ENCODE results near the gene ESR1. TPM values are rescaled to one million over a fixed set of nuclear protein-coding genes. Genes with fewer than 3 reads are reported as not detected.

ESR1 gene
- total RNA-seq, 2 experiments from 2014 or later: 0.04 to 0.48 TPM

- no peaks in the 10 kb centered on the region for H3K4me1 Mint-ChIP-seq
- no peaks in the 10 kb centered on the region for H3K9me3 Mint-ChIP-seq (ENCODE audit: low read depth)
- ATAC-seq (no peak), DNase-seq (no peak)
- H3K36me3 Mint-ChIP-seq (ENCODE audit: low read depth): no peaks in the 10 kb centered on the region
- intact Hi-C loops (cut with DNase I, micrococcal nuclease): no loop called here
- H3K4me3 Mint-ChIP-seq: no peak overlapping the region
- ChIA-PET CTCF (interaction anchor here (1.3 kb wide), 1 partner anchor 13 kb away, joined by 5 read pairs; no protein-coding TSS in a partner anchor), POLR2A (no interaction called here)
- H3K27ac Mint-ChIP-seq: no peak overlapping the region
- peaks cover 3% of the 10 kb centered on the region for H3K27me3 Mint-ChIP-seq
These were observed 303.7 kb downstream of the ESR1 start for GRCh38 chr6:152110886-152111820.

DNA sequence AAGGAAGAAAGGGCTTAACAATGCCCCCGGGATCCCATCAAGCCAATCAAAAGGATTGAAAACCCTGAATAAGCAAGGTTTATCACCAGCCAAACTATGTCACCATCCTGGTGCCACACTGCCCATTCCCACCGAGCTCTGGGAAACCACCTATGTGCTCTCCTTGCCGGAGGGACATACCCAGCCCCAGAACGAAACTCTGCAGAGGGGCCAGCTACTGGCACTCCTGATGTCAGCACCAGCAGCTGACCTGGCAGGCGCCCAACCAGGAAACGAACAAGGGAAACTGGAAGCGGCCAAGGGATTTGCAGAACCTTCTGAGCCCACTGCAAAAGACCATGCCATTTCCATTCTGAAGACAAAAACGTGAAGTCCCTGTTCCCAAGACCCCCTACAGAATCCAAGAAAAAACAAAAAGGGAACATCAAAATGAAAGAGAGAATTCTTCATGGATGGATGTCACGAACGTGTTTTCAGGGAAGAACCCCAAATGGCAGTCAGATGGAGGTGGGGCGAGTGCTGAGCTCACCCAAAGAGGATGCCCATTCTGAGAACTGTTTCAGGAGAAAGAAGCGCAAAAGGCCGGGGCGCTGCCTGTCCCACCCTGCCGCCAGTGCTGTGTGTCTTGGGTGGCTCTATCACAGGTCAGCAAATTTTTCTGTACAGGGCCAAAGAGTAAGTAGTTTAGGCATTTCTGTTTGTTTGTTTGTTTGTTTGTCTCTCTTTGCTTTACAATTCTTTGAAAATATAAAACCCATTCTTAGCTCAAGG is 305.2 kb downstream of the ESR1 start:
- POLR2A ChIA-PET: no interaction called here
- Mint-ChIP-seq H3K9me3 (ENCODE audit: low read depth) (no peaks in the 10 kb centered on the region), H3K36me3 (ENCODE audit: low read depth) (no peaks in the 10 kb centered on the region), H3K4me3 (no peak overlapping the region), H3K27ac (no peak overlapping the region), H3K4me1 (peaks cover 4% of the 10 kb centered on the region), H3K27me3 (peaks cover 3% of the 10 kb centered on the region)
- intact Hi-C loops (cut with DNase I, micrococcal nuclease): no loop called here
- CTCF ChIA-PET: interaction anchor here (1.3 kb wide), 1 partner anchor 12 kb away, joined by 5 read pairs; no protein-coding TSS in a partner anchor
- ATAC-seq (no peak), DNase-seq (no peak)

DNA sequence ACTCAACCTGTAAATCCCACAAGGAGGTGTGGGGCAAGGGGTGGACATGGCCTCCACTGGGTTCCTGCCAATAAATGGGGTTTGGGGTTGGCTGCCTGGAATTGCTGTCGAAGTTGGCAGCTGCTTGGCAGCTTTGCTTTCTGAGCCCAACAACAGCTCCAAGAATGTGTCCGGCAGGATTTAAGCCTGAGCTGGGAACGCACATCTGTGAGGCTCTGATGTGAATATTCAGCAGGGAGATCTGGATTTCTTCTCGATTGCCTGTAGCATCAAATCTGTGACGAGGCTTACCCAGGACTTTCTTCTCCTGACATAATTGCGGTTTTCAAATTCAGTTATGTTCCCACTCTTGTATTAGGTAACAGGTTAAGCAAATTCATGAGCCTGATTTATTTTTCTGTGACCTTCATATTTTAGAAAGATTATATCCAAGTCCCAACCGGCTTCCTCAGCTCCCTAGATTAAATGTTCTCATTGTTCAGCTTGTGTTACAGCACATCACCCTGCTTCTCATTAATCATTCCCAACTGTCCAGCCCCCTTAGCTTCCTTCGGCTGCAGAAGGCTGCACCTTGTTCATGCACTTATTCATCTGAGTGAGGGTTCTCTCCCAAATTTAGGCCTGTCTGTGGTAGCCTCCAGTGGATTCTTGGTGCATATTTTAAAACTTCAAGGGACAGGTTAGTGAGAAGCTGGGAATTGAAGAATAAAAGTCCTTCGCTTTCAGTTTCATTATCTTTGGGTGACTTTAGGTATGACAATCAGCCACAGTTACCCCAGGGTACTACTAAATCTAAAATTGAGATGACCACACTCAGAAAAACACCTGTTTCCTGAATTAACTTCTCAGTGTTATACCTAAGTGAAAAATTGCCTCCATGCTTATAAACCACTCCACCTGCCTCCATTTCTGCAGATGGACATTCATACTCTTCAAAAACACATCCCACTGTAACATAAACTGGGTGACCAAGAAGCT is 310.0 kb downstream of the ESR1 start:
- peaks cover 8% of the 10 kb centered on the region for H3K4me1 Mint-ChIP-seq
- intact Hi-C loops (cut with DNase I, micrococcal nuclease): loop anchor here in 1 of 2 experiments (5.0 kb wide), 1 partner anchor 425 kb away; no protein-coding TSS in a partner anchor
- no peak overlapping the region for H3K27ac Mint-ChIP-seq
- H3K27me3 Mint-ChIP-seq: no peaks in the 10 kb centered on the region
- H3K4me3 Mint-ChIP-seq: no peak overlapping the region
- CTCF ChIA-PET: interaction anchor here (0.7 to 1.4 kb wide), 2 partner anchors 10 to 665 kb away, joined by 3 read pairs; partner anchors contain the start of gene RMND1
- DNase-seq (no peak), ATAC-seq (no peak)
- POLR2A ChIA-PET: no interaction called here
- H3K9me3 Mint-ChIP-seq (ENCODE audit: low read depth): peaks cover 2% of the 10 kb centered on the region
- peaks cover 24% of the 10 kb centered on the region for H3K36me3 Mint-ChIP-seq (ENCODE audit: low read depth)

GRCh38 chr6:152118224-152118623 is 310.7 kb downstream of the ESR1 start:
- H3K4me3 Mint-ChIP-seq: no peak overlapping the region
- peaks cover 24% of the 10 kb centered on the region for H3K36me3 Mint-ChIP-seq (ENCODE audit: low read depth)
- H3K4me1 Mint-ChIP-seq: peaks cover 8% of the 10 kb centered on the region
- ChIA-PET POLR2A (no interaction called here), CTCF (interaction anchor here (1.4 kb wide), 1 partner anchor 9 kb away, joined by 3 read pairs; no protein-coding TSS in a partner anchor)
- no peaks in the 10 kb centered on the region for H3K27me3 Mint-ChIP-seq
- H3K27ac Mint-ChIP-seq: peak overlapping the region; percentile 51
- H3K9me3 Mint-ChIP-seq (ENCODE audit: low read depth): peaks cover 2% of the 10 kb centered on the region
- intact Hi-C loops (cut with DNase I, micrococcal nuclease): loop anchor here in 1 of 2 experiments (5.0 kb wide), 1 partner anchor 426 kb away; no protein-coding TSS in a partner anchor
- no peak for ATAC-seq
- no peak for DNase-seq

DNA sequence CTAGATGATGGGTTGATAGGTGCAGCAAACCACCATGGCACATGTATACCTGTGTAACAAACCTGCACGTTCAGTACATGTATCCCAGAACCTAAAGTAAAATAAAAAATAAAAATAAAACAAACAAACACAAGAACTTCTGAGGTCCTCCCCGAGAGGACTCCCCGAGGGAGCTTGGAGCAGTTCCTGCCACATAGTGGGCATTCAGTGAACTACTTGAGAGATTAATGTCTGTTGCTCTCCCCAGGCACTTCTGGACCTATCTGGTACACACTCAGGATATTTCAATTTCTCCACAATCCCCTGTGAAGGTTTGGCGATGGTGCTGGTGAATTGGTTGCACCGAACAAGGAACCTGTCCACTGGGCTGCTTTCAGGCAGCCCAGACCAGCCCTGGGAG is 311.2 kb downstream of the ESR1 start:
- H3K9me3 Mint-ChIP-seq (ENCODE audit: low read depth): peaks cover 2% of the 10 kb centered on the region
- peaks cover 24% of the 10 kb centered on the region for H3K36me3 Mint-ChIP-seq (ENCODE audit: low read depth)
- no peak overlapping the region for H3K4me3 Mint-ChIP-seq
- POLR2A ChIA-PET: no interaction called here
- ATAC-seq: peak; percentile 30
- no peak for DNase-seq
- no peak overlapping the region for H3K27ac Mint-ChIP-seq
- CTCF ChIA-PET: no interaction called here
- peaks cover 8% of the 10 kb centered on the region for H3K4me1 Mint-ChIP-seq
- no peaks in the 10 kb centered on the region for H3K27me3 Mint-ChIP-seq
- intact Hi-C loops (cut with DNase I, micrococcal nuclease): loop anchor here in 1 of 2 experiments (5.0 kb wide), 1 partner anchor 426 kb away; no protein-coding TSS in a partner anchor

- no peak overlapping the region for H3K4me3 Mint-ChIP-seq
- ATAC-seq (no peak), DNase-seq (no peak)
- peaks cover 8% of the 10 kb centered on the region for H3K4me1 Mint-ChIP-seq
- POLR2A ChIA-PET: no interaction called here
- intact Hi-C loops (cut with DNase I, micrococcal nuclease): loop anchor here (5.0 kb wide), 2 partner anchors 428 to 443 kb away; no protein-coding TSS in a partner anchor
- H3K36me3 Mint-ChIP-seq (ENCODE audit: low read depth): peaks cover 26% of the 10 kb centered on the region
- H3K27me3 Mint-ChIP-seq: no peaks in the 10 kb centered on the region
- no peak overlapping the region for H3K27ac Mint-ChIP-seq
- CTCF ChIA-PET: no interaction called here
- peaks cover 2% of the 10 kb centered on the region for H3K9me3 Mint-ChIP-seq (ENCODE audit: low read depth)
These were observed 312.3 kb downstream of the ESR1 start for GRCh38 chr6:152119831-152120230.

- DNase-seq (no peak), ATAC-seq (no peak)
- Mint-ChIP-seq H3K27ac (no peak overlapping the region), H3K9me3 (ENCODE audit: low read depth) (peaks cover 2% of the 10 kb centered on the region), H3K36me3 (ENCODE audit: low read depth) (peaks cover 26% of the 10 kb centered on the region), H3K4me3 (no peak overlapping the region), H3K27me3 (no peaks in the 10 kb centered on the region), H3K4me1 (peaks cover 8% of the 10 kb centered on the region)
- ChIA-PET CTCF (interaction anchor here (0.5 to 1.6 kb wide), 6 partner anchors 12 to 1231 kb away, joined by 3 to 8 read pairs (median 3); no protein-coding TSS in a partner anchor), POLR2A (no interaction called here)
- intact Hi-C loops (cut with DNase I, micrococcal nuclease): loop anchor here in 1 of 2 experiments (5.0 kb wide), 1 partner anchor 445 kb away; no protein-coding TSS in a partner anchor
These were observed 314.4 kb downstream of the ESR1 start for GRCh38 chr6:152121910-152122309.

DNA sequence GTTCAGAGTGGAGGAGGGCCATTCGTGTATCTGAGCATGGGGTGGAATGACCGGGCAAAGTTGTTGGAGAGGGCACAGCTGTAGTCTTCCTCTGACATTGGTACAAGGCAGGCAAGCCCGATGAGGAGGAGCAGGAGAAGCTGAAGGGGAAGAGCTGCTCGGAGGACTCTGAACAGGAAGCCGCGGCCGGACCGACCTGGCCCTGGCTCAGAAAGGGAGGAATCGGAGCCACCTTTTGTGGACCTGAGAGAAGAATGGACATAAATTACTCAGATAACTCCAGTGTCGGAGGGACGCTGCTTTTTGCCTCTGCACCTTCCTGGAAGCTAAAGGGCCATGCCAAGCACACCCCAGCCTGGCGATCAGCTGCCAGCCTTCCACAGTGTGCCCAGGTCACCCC is 315.0 kb downstream of the ESR1 start:
- Mint-ChIP-seq H3K27me3 (no peaks in the 10 kb centered on the region), H3K4me1 (peaks cover 7% of the 10 kb centered on the region), H3K36me3 (ENCODE audit: low read depth) (peaks cover 26% of the 10 kb centered on the region), H3K9me3 (ENCODE audit: low read depth) (peaks cover 2% of the 10 kb centered on the region), H3K4me3 (no peak overlapping the region), H3K27ac (no peak overlapping the region)
- intact Hi-C loops (cut with DNase I, micrococcal nuclease): loop anchor here in 1 of 2 experiments (5.0 kb wide), 1 partner anchor 445 kb away; no protein-coding TSS in a partner anchor
- ChIA-PET POLR2A (no interaction called here), CTCF (interaction anchor here (0.5 to 1.6 kb wide), 5 partner anchors 12 to 1232 kb away, joined by 3 to 8 read pairs (median 3); no protein-coding TSS in a partner anchor)
- ATAC-seq (no peak), DNase-seq (no peak)

DNA sequence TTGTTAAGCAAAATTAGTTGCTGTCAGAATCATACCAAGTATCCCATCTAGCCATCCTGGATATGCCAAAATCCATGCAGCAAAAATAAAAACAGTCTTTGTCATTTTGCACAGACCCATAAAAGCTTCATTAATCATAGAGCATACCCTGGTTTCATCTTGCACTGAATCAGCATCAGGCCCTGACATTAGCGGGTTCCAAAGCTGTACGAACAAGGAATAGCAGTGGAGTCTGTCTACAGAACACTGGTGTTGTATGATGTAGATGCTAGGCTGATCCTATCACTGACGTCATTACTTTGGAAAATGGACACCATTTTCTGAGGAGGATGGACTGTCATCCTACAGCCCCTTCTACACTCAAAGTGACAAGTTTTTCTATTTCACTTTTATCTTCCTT is 315.6 kb downstream of the ESR1 start:
- no peak overlapping the region for H3K27ac Mint-ChIP-seq
- ChIA-PET POLR2A (no interaction called here), CTCF (interaction anchor here (1.1 to 1.6 kb wide), 2 partner anchors 146 to 357 kb away, joined by 5 to 8 read pairs; no protein-coding TSS in a partner anchor)
- no peaks in the 10 kb centered on the region for H3K27me3 Mint-ChIP-seq
- H3K36me3 Mint-ChIP-seq (ENCODE audit: low read depth): peaks cover 32% of the 10 kb centered on the region
- ATAC-seq: no peak
- peaks cover 2% of the 10 kb centered on the region for H3K9me3 Mint-ChIP-seq (ENCODE audit: low read depth)
- no peak overlapping the region for H3K4me3 Mint-ChIP-seq
- H3K4me1 Mint-ChIP-seq: peaks cover under 1% of the 10 kb centered on the region
- no peak for DNase-seq
- intact Hi-C loops (cut with DNase I, micrococcal nuclease): loop anchor here in 1 of 2 experiments (5.0 kb wide), 1 partner anchor 446 kb away; no protein-coding TSS in a partner anchor

GRCh38 chr6:152124429-152125074 is 317.1 kb downstream of the ESR1 start:
- peak; percentile 49 for ATAC-seq
- DNase-seq: no peak
- ChIA-PET CTCF (interaction anchor here (0.6 to 3.1 kb wide), 24 partner anchors 9 to 884 kb away, joined by 3 to 11 read pairs (median 4); no protein-coding TSS in a partner anchor), POLR2A (no interaction called here)
- no peaks in the 10 kb centered on the region for H3K27me3 Mint-ChIP-seq
- H3K27ac Mint-ChIP-seq: no peak overlapping the region
- peaks cover 37% of the 10 kb centered on the region for H3K36me3 Mint-ChIP-seq (ENCODE audit: low read depth)
- H3K4me3 Mint-ChIP-seq: no peak overlapping the region
- no peaks in the 10 kb centered on the region for H3K4me1 Mint-ChIP-seq
- intact Hi-C loops (cut with DNase I, micrococcal nuclease): loop anchor here (1.0 to 5.0 kb wide), 6 partner anchors 143 to 448 kb away; no protein-coding TSS in a partner anchor
- no peaks in the 10 kb centered on the region for H3K9me3 Mint-ChIP-seq (ENCODE audit: low read depth)
